ENCODE measurements around the gene ZDHHC20.

- TF ChIP-seq CTCF (IDR thresholded peaks at IDR 0.05; ENCODE audit: low read depth, low read length, poor library complexity, severe bottlenecking) (no peak), EZH2phosphoT487 (IDR thresholded peaks at IDR 0.05; ENCODE audit: borderline replicate concordance, low read length) (no peak)
These were observed 130.1 kb downstream of the ZDHHC20 start for GRCh38 chr13:21328836-21329477.

All from DOHH2 (cell line).